NCI-H524 (cell line): Measurements from ENCODE around the gene HSF5.
"Not testable (repeated sequence)": the region's sequence is repeated elsewhere in the genome, so short reads cannot be mapped to it uniquely, and the experiment has no call there.

Experiments
- DNase-seq, 2 experiments: peaks; one replicate each; lab custom pipeline; 2025; lab: John Stamatoyannopoulos, UW

HSF5 gene

GRCh38 chr17:58412961-58413586, 75.1 kb downstream of the HSF5 start:
- no peak for DNase-seq

DNA sequence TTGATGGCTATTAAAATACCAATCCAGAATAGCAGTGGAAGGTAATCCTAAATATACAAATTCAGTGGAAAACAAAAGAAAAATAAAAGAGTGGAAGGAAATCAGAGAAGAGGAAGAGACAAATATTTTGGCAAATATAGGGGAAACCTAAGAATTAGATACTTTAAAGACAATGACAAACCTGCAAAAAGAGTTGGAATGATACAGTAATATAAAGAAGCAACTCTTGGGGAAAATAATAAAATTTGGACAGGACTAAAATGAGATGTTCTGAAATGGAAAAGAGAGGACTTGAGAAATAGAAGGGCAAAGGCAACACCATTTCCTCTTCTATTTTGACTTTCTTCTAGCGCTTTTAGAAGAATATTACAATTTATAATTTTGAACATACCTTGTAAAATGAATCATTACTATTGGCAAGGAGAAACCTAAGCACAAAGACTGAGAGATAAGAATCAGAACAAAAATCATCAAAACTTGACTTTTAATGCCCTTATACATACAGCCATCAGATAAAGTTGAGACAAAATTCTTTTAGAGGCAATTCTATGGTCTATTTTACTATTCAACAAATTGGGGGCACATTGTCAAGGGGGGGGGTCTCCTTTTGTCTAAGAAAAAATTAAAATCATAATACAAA, 76.0 kb downstream of the HSF5 start:
- DNase-seq, result no peak

GRCh38 chr17:58411408-58411894, 76.8 kb downstream of the HSF5 start:
- no peak for DNase-seq

DNA sequence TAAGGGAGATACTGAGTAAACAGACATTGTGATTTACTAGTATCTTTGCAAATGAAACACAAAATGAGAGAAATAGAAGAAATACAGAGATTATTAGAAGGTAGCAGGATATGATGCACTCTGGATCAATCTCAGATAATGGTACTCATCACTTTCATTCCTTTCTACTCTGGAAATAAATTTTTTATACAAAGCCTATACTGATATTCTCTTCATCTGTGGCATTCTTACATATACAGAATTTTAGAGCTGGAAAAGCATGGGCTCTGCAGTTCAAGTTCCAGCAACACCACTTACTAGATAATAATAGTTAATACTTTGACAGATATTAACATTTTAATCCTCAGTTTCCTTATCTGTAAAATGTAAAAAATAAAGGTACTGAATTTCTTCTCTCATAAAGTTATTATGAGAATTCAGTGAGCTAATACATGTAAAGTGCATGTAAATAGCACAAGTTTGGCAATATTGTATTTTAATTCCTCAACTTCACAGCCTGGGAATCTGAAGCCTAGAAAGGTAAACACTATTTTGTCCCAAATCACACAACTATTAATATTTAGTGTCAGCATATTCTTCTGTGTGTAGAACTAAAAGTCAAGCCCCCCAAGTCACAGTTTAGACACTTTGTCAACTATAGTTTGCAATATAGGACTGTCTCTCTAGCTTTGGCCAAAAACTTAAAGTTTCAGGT, 77.3 kb downstream of the HSF5 start:
- DNase-seq, result no peak

GRCh38 chr17:58409432-58409831, 78.8 kb downstream of the HSF5 start:
- DNase-seq, result no peak

GRCh38 chr17:58403311-58403710, 84.9 kb downstream of the HSF5 start:
- no peak for DNase-seq

DNA sequence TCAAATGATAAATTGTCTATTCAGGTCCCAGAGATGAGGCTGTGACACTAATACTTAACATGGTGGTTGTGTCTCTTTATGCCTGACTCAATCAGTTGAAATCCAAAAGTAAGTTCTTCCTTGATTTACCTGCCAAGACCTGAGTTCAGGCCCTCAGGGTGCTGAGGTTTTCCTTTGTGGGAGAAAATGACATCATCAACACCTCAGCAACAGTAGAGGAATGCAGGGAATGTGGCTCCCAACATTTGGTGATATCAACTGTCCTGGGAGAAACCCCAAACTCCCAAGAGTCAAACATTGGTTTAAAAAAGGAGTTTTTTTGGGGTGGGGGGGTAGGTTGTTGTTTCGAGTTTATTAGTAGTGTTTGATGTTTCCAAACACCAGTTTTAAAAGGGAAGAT, 85.5 kb downstream of the HSF5 start:
- no peak for DNase-seq

GRCh38 chr17:58402047-58402446, 86.2 kb downstream of the HSF5 start:
- DNase-seq, result no peak

DNA sequence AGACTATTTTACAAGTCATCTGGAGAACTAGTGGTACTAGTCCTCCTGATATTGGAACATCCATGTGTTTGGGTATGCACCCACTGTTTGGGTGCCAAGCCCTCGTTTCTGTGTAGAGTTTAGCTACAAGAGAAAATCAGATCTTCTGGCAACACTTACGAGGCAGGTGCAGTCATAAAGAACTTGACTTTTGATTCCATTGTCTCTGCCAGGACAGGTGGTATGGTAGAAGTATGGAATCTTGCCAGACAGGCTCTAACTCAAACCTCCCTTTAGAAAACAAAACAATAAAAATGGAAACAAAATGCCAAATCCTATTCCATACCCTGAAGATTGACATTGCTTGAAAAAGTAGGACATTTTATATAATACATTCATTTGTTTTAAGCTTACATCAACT, 86.9 kb downstream of the HSF5 start:
- DNase-seq, result no peak

- no peak for DNase-seq
These were observed 87.4 kb downstream of the HSF5 start for GRCh38 chr17:58400826-58401225.

DNA sequence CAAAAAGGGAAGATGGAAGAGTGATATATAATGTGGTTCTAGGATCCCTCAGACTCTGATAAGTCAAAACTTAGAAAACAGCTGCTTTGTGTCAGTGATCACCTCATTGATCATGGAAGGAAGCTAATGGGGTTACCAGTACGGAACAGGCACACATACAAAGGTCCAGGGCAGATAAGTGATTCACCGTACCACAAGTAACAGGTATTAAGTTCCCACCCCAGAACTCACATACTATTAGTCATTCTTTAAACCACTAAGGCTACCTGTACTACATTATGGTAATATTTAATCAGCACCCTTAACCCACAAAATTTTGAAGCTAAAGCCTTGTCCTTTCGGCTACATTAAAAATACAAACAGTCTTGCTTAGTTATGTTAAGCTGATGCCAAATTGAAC, 88.2 kb downstream of the HSF5 start:
- no peak for DNase-seq

- no peak for DNase-seq
These were observed 89.5 kb downstream of the HSF5 start for GRCh38 chr17:58398574-58399266.

- not testable (repeated sequence) for DNase-seq
These were observed 90.8 kb downstream of the HSF5 start for GRCh38 chr17:58397421-58397820.

GRCh38 chr17:58396173-58396572, 92.0 kb downstream of the HSF5 start:
- no peak for DNase-seq

DNA sequence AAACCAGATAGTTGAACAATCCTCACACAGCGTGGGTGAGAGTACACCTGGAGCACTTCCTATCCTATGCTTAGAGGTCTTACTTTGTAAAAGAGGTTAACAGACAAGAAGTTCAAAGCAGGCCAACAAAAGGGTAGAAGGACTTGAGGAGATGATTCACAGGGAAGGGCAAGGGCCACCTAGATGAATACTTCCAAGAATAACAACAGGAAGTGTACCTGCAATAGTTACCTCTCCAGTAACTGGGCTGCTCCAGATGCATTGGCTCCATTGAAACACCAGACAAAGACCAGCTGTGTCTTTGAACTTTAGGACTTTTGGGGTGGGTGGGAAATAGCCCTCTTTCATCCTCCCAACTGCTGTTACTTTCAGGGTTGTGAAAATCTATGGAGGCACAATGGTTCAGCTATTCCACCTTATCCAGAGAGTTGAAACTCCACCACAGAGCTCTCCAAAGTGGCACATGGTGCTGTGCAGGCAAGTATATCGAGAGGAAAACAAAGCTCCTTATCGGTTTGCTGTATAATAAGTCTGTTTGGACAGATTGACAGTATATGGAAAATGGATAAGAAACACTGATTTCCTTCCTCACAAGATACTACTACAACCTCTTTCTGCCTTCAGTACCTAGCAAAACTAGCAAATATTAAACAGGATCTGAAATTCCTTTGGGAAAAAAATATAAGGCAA, 93.5 kb downstream of the HSF5 start:
- no peak for DNase-seq

- DNase-seq, result no peak
These were observed 96.8 kb downstream of the HSF5 start for GRCh38 chr17:58391302-58391984.

GRCh38 chr17:58390884-58391283, 97.3 kb downstream of the HSF5 start:
- DNase-seq, result no peak

DNA sequence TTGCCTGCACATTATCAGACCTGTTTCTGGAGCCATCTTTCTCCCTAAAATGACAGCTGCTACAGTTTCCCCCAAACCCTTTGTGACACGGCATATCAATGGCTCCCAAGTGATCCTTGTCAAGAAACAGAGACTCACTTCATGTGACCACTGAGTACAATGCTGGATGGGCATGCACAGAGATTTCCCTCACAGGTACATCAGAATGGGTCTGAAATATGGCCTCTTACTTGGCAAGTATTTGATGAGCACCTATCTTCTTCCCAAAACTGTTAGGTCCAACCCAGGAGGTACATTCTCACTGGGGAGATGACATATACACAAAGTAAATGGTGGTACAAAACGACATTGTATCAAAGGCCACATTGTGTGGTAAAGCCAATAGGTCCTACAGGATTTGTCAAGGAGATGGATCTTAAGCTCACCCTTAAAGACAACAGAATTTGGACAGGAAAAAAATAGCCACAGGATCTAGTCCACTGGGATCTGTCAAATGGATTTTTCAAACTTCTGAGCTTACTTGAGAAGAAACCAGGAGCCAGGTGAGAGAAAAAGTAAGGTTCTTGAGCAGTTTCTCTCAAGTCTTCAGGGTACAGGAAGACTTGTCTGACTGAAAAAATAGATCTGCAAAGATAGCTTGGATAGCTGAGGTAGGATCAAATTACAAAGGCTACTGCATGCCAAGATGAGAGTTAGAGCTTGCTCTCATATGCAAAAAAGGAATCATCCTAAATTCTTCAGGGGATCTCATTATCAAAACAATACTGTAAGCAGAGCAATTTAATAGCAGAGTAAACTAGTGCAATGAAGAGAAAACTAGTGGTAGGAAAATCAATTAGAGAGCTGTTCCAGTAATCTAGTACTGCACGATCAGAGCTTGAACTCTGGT, 99.7 kb downstream of the HSF5 start:
- no peak for DNase-seq

- no peak for DNase-seq
These were observed 100.4 kb downstream of the HSF5 start for GRCh38 chr17:58387834-58388233.

DNA sequence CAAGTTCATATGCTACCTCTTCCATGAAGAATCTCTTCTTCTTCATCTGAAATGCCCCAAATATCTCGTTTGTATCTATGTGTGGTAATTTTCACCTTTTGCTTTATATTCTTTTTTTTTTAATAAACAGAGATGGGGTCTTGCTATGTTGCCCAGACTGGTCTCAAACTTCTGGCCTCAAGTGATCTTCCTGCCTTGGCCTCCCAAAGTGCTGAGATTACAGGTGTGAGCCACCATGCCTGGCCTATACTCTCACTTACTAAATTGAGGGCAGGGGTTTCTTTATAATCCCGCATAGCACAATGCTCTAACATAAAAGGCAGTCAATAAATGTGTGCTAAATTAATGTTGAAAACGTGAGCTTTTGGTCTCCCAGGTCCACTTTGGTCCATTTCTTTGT, 101.5 kb downstream of the HSF5 start:
- no peak for DNase-seq
